SK-N-SH treated with all-trans-retinoic acid at 6 μM for 48 hours (cell line): ENCODE results near the gene BRD4.

Experiments
- BACH2 ChIP-seq: fragments of 250-450 bp; sonication (Bioruptor Pico); IDR thresholded peaks from 2 replicates; pipeline ENCODE4 v1.9.0; 2021; ENCODE audit warnings: mild to moderate bottlenecking, borderline replicate concordance
- ISL1 ChIP-seq: fragments of 250-450 bp; sonication (Bioruptor Pico); IDR thresholded peaks from 2 replicates; pipeline ENCODE4 v2.1.2; 2022; ENCODE audit warnings: mild to moderate bottlenecking, moderate library complexity
- SNAI2 ChIP-seq: fragments of 250-450 bp; sonication (Bioruptor Pico); IDR thresholded peaks from 2 replicates; pipeline ENCODE4 v1.5.0; 2020; ENCODE audit warnings: mild to moderate bottlenecking, moderate library complexity
- TCF4 ChIP-seq: fragments of 250-450 bp; sonication (Bioruptor Pico); IDR thresholded peaks from 2 replicates; pipeline ENCODE4 v1.8.0; 2021; ENCODE audit warnings: mild to moderate bottlenecking, moderate library complexity, borderline replicate concordance
- ZC3H10 ChIP-seq: fragments of 250-450 bp; sonication (Bioruptor Pico); IDR thresholded peaks from 2 replicates; pipeline ENCODE4 v1.5.1; 2021; ENCODE audit warnings: mild to moderate bottlenecking, moderate library complexity
- ZFP30 ChIP-seq: fragments of 450-650 bp; formaldehyde crosslinking; IDR thresholded peaks from 2 replicates; pipeline ENCODE4 v1.5.0; 2022; ENCODE audit warnings: mild to moderate bottlenecking, moderate library complexity
- TF ChIP-seq, protein P1 (sequence below): fragments of 250-450 bp; sonication (Bioruptor Pico); IDR thresholded peaks from 2 replicates; pipeline ENCODE4 v1.5.1; 2020; ENCODE audit warnings: low read depth, mild to moderate bottlenecking, moderate library complexity
- TF ChIP-seq, protein P2 (sequence below): fragments of 250-450 bp; sonication (Bioruptor Pico); IDR thresholded peaks from 2 replicates; pipeline ENCODE4 v1.8.0; 2020; ENCODE audit warnings: mild to moderate bottlenecking, moderate library complexity, borderline replicate concordance
- TF ChIP-seq, protein P3 (sequence below): fragments of 250-450 bp; sonication (Bioruptor Pico); IDR thresholded peaks from 2 replicates; pipeline ENCODE4 v1.8.0; 2021; ENCODE audit warnings: low read depth, mild to moderate bottlenecking, moderate library complexity, borderline replicate concordance

- TF ChIP-seq, protein P1, sequence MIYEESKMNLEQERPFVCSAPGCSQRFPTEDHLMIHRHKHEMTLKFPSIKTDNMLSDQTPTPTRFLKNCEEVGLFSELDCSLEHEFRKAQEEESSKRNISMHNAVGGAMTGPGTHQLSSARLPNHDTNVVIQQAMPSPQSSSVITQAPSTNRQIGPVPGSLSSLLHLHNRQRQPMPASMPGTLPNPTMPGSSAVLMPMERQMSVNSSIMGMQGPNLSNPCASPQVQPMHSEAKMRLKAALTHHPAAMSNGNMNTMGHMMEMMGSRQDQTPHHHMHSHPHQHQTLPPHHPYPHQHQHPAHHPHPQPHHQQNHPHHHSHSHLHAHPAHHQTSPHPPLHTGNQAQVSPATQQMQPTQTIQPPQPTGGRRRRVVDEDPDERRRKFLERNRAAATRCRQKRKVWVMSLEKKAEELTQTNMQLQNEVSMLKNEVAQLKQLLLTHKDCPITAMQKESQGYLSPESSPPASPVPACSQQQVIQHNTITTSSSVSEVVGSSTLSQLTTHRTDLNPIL (CRISPR knock-in tag) = no peak
- TF ChIP-seq, protein P2, sequence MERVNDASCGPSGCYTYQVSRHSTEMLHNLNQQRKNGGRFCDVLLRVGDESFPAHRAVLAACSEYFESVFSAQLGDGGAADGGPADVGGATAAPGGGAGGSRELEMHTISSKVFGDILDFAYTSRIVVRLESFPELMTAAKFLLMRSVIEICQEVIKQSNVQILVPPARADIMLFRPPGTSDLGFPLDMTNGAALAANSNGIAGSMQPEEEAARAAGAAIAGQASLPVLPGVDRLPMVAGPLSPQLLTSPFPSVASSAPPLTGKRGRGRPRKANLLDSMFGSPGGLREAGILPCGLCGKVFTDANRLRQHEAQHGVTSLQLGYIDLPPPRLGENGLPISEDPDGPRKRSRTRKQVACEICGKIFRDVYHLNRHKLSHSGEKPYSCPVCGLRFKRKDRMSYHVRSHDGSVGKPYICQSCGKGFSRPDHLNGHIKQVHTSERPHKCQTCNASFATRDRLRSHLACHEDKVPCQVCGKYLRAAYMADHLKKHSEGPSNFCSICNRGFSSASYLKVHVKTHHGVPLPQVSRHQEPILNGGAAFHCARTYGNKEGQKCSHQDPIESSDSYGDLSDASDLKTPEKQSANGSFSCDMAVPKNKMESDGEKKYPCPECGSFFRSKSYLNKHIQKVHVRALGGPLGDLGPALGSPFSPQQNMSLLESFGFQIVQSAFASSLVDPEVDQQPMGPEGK (CRISPR knock-in tag) = no peak
- no peak for TF ChIP-seq BACH2 (CRISPR knock-in tag)
- TF ChIP-seq TCF4 = no peak
- no peak for TF ChIP-seq ZFP30 (CRISPR knock-in tag)
- TF ChIP-seq ZC3H10 (CRISPR knock-in tag) = no peak
- TF ChIP-seq ISL1 (CRISPR knock-in tag) = no peak
- TF ChIP-seq, protein P3, sequence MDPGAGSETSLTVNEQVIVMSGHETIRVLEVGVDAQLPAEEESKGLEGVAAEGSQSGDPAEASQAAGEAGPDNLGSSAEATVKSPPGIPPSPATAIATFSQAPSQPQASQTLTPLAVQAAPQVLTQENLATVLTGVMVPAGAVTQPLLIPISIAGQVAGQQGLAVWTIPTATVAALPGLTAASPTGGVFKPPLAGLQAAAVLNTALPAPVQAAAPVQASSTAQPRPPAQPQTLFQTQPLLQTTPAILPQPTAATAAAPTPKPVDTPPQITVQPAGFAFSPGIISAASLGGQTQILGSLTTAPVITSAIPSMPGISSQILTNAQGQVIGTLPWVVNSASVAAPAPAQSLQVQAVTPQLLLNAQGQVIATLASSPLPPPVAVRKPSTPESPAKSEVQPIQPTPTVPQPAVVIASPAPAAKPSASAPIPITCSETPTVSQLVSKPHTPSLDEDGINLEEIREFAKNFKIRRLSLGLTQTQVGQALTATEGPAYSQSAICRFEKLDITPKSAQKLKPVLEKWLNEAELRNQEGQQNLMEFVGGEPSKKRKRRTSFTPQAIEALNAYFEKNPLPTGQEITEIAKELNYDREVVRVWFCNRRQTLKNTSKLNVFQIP = no peak
- TF ChIP-seq SNAI2 (CRISPR knock-in tag) = no peak
Observed at GRCh38 chr19:15289673-15290072, 42.7 kb downstream of the BRD4 start.
